SK-N-SH (cell line): Measurements from ENCODE around the gene UBL7.

Experiments
- CTCF ChIP-seq: fragments of 200-600 bp; sonication (generic); IDR thresholded peaks from 2 replicates; pipeline ENCODE4 v1.6.1; 2017; ENCODE audit warnings: antibody characterized with exemption, mild to moderate bottlenecking, moderate library complexity
- JUND ChIP-seq: IDR thresholded peaks from 2 replicates; pipeline ENCODE4 v1.4.0; 2012
- NRF1 ChIP-seq: IDR thresholded peaks from 2 replicates; pipeline ENCODE4 v1.6.1; 2012; ENCODE audit warnings: low read depth, mild to moderate bottlenecking, low read length
- POLR2AphosphoS5 ChIP-seq: IDR thresholded peaks from 2 replicates; pipeline ENCODE4 v1.6.1; 2012; ENCODE audit warnings: low read depth, low read length
- RFX5 ChIP-seq: IDR thresholded peaks from 2 replicates; pipeline ENCODE4 v1.6.1; 2012; ENCODE audit warnings: mild to moderate bottlenecking, improper control_type of control experiment, low read length

GRCh38 chr15:74402873-74403587 is 57.9 kb downstream of the UBL7 start:
- TF ChIP-seq RFX5 (no peak), JUND (no peak), POLR2AphosphoS5 (no peak), CTCF (no peak), NRF1 (no peak)
